SK-N-SH (cell line): ENCODE data around the gene KCNK16. TPM values are rescaled to one million over a fixed set of nuclear protein-coding genes. Genes with fewer than 3 reads are reported as not detected.
A peak's percentile ranks its signal among the peaks of the same experiment; 100 is the strongest.

Source experiments
- CTCF ChIA-PET: fragments of 300-600, 350-600 bp; formaldehyde crosslinking; extraction: SDS; loops from one replicate; lab custom pipeline; 2021; lab: Yijun Ruan, JAX
- POLR2A ChIA-PET: fragments of 350-600 bp; sonication (Branson Sonifier 250); formaldehyde crosslinking; extraction: SDS; loops from one replicate; lab custom pipeline; 2020; ENCODE audit warnings: antibody characterized with exemption, inconsistent platforms; lab: Yijun Ruan, JAX
- DNase-seq: peaks from one replicate; pipeline ENCODE4 v3.0.0; 2012
- H2AFZ ChIP-seq: fragments of 200-600 bp; sonication (generic); 2 replicates; pipeline ENCODE4 v1.8.1; 2016; ENCODE audit warnings: antibody characterized with exemption, mild to moderate bottlenecking, low read depth
- H3F3A ChIP-seq: fragments of 200-600 bp; sonication (generic); replicated peaks from 2 replicates; pipeline ENCODE3; 2016; ENCODE audit warnings: antibody characterized with exemption, mild to moderate bottlenecking; ENCODE audit not compliant: insufficient read depth
- H3K27ac ChIP-seq, 2 experiments: fragments of 200-500 bp in 1 of 2; fragments of 200-600 bp in 1 of 2; sonication (Bioruptor generic) in 1 of 2; sonication (generic), shearing (Covaris generic) in 1 of 2; 2 replicates each; pipeline versions ENCODE4 v1.5.1 to v1.6.1; 2014 to 2016; ENCODE audit warnings: low read depth in 2 of 2, inconsistent platforms in 1 of 2, low read length in 1 of 2, mild to moderate bottlenecking in 1 of 2, mixed read lengths in 1 of 2
- H3K27me3 ChIP-seq: fragments of 200-600 bp; sonication (generic), shearing (Covaris generic); 2 replicates; pipeline ENCODE4 v1.6.1; 2016; ENCODE audit warnings: mixed run types; ENCODE audit not compliant: insufficient read depth
- H3K36me3 ChIP-seq, 2 experiments: fragments of 200-500 bp in 1 of 2; fragments of 200-600 bp in 1 of 2; sonication (Bioruptor generic) in 1 of 2; sonication (generic) in 1 of 2; replicated peaks in 1 of 2; 2 replicates each; pipeline versions ENCODE3 to v1.5.1; 2014 to 2016; ENCODE audit warnings: low read length in 1 of 2, mild to moderate bottlenecking in 1 of 2; ENCODE audit not compliant: insufficient read depth in 2 of 2, control insufficient read depth in 1 of 2
- H3K4me1 ChIP-seq, 2 experiments: fragments of 200-500 bp in 1 of 2; fragments of 200-600 bp in 1 of 2; sonication (Bioruptor generic) in 1 of 2; sonication (generic), shearing (Covaris generic) in 1 of 2; 2 replicates each; pipeline versions ENCODE4 v1.5.1 to v1.6.1; 2014 to 2016; ENCODE audit warnings: low read depth in 1 of 2, low read length in 1 of 2, mixed run types in 1 of 2; ENCODE audit not compliant: insufficient read depth in 2 of 2, control insufficient read depth in 1 of 2
- H3K4me2 ChIP-seq: fragments of 200-600 bp; sonication (generic), shearing (Covaris generic); 2 replicates; pipeline ENCODE4 v1.6.1; 2017; ENCODE audit warnings: mixed run types
- H3K4me3 ChIP-seq, 2 experiments: fragments of 200-500 bp in 1 of 2; fragments of 200-600 bp in 1 of 2; sonication (Bioruptor generic) in 1 of 2; sonication (generic), shearing (Covaris generic) in 1 of 2; 2 replicates each; pipeline versions ENCODE4 v1.5.1 to v1.8.1; 2014 to 2016; ENCODE audit warnings: low read depth in 2 of 2, inconsistent platforms in 1 of 2, low read length in 1 of 2, mild to moderate bottlenecking in 1 of 2, mixed read lengths in 1 of 2, moderate library complexity in 1 of 2
- H3K79me2 ChIP-seq: fragments of 200-600 bp; sonication (generic); 2 replicates; pipeline ENCODE4 v1.8.1; 2017; ENCODE audit warnings: mild to moderate bottlenecking; ENCODE audit not compliant: insufficient read depth
- H3K9ac ChIP-seq: fragments of 200-600 bp; sonication (generic); 2 replicates; pipeline ENCODE4 v1.6.1; 2017; ENCODE audit warnings: mixed run types
- H3K9me2 ChIP-seq: fragments of 200-600 bp; sonication (generic); 2 replicates; pipeline ENCODE4 v1.6.1; 2017; ENCODE audit warnings: mixed run types
- H3K9me3 ChIP-seq: fragments of 200-600 bp; sonication (generic); 2 replicates; pipeline ENCODE4 v1.6.1; 2017; ENCODE audit warnings: mixed run types, mild to moderate bottlenecking, moderate library complexity
- H4K20me1 ChIP-seq: fragments of 200-600 bp; sonication (generic); 2 replicates; pipeline ENCODE4 v1.6.1; 2017; ENCODE audit warnings: mild to moderate bottlenecking, mixed run types; ENCODE audit not compliant: insufficient read depth
- ELF1 ChIP-seq: IDR thresholded peaks from 2 replicates; pipeline ENCODE4 v1.4.0; 2012
- EZH2phosphoT487 ChIP-seq: fragments of 200-600 bp; sonication (generic); IDR thresholded peaks from 2 replicates; pipeline ENCODE4 v1.6.1; 2017; ENCODE audit warnings: low read depth, mixed run types, mild to moderate bottlenecking, antibody characterized with exemption, moderate library complexity, borderline replicate concordance
- RAD21 ChIP-seq: IDR thresholded peaks from 2 replicates; pipeline ENCODE4 v1.6.1; 2012; ENCODE audit warnings: mild to moderate bottlenecking, low read length
- RCOR1 ChIP-seq: fragments of 150-350 bp; IDR thresholded peaks from 2 replicates; pipeline ENCODE4 v1.6.1; 2017; ENCODE audit warnings: antibody characterized with exemption, low read length
- SMC3 ChIP-seq: IDR thresholded peaks from 2 replicates; pipeline ENCODE4 v1.6.1; 2012; ENCODE audit warnings: low read depth, low read length, improper control_type of control experiment
- WGBS: methylation state at CpG from one replicate; pipeline ENCODE4 v1.1.6; 2017; ENCODE audit warnings: low lambda C conversion rate; 5-methylcytosine and 5-hydroxymethylcytosine counted together
- polyA plus RNA-seq, 3 experiments: library from polyadenylated mRNA; depleted of rRNA; stranded (reverse); fragments of >200 nt; gene quantifications; 2 replicates each; pipeline ENCODE4 v1.2.3, GENCODE V29; 2012
- TF ChIP-seq, protein P1 (sequence below): fragments of 200-600 bp; sonication (generic); IDR thresholded peaks from 2 replicates; pipeline ENCODE4 v1.6.1; 2017; ENCODE audit warnings: antibody characterized with exemption, mild to moderate bottlenecking, moderate library complexity

The KCNK16 gene
- polyA plus RNA-seq, 1 of the 3 experiments (the other 2 are of a cell fraction), result not detected

DNA sequence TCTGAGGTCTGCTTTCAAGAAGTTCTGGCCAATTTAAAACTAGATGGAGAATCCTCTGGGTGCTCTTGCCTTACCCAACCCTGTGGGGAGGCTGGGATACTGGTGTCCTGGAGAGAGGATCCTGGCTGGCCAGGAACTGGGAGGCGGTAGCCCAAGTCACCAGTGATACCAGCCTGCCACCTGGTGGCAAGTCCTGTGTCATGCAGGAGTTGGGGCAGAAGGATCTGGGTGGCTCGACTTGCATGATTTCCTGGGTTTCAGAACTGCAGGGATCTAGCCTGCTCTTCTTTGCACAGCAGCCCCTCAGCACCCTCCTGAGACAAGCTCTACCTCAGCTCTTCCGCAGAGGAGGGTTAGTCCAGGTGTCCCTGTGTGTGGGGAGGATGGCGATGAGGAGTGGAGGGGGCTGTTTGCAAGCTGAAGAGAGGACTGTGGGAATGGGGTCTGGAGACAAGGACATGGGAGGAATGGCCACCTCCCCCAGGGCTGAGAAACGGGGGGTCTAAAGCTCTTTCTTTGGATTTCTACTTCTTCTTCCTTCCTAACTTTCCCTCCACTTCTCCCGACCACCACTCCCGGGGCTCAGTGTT is 12.5 kb downstream of the KCNK16 start:
- TF ChIP-seq, protein P1, sequence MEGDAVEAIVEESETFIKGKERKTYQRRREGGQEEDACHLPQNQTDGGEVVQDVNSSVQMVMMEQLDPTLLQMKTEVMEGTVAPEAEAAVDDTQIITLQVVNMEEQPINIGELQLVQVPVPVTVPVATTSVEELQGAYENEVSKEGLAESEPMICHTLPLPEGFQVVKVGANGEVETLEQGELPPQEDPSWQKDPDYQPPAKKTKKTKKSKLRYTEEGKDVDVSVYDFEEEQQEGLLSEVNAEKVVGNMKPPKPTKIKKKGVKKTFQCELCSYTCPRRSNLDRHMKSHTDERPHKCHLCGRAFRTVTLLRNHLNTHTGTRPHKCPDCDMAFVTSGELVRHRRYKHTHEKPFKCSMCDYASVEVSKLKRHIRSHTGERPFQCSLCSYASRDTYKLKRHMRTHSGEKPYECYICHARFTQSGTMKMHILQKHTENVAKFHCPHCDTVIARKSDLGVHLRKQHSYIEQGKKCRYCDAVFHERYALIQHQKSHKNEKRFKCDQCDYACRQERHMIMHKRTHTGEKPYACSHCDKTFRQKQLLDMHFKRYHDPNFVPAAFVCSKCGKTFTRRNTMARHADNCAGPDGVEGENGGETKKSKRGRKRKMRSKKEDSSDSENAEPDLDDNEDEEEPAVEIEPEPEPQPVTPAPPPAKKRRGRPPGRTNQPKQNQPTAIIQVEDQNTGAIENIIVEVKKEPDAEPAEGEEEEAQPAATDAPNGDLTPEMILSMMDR, result peak; percentile 78
- TF ChIP-seq RCOR1 (no peak), RAD21 (peak; percentile 94), SMC3 (peak; percentile 92)

DNA sequence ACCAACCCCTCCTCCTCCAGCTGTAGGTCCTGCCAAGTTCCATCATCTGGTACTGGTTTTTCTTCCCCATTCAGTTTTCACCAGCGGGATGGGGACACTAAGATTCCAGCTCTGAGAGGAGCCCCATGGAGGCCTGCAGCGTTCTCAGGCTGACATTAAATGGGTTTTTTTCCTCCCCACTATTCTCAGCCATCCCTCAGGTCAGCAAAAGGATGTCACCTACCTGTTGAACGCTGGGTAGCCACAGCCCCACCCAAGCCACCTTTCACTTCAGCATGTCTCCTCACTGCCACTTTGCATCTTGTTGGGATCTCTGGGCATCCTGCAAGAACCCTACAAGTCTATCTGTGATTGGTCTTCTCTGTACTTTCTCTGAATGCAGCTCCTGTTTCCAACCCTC is 15.0 kb downstream of the KCNK16 start:
- H3K27me3 ChIP-seq, result peaks cover 2% of the 10 kb centered on the region; the same call in 1 of the 2 replicates
- H3K27ac ChIP-seq, result no peak overlapping the region
- no peak overlapping the region for H3K9ac ChIP-seq
- H3K9me3 ChIP-seq, result no peaks in the 10 kb centered on the region
- H4K20me1 ChIP-seq, result no peaks in the 10 kb centered on the region
- no peaks in the 10 kb centered on the region for H3K9me2 ChIP-seq
- DNase-seq, result no peak
- peaks cover 0 to 2% of the 10 kb centered on the region in 2 experiments; a peak in 1 of 4 replicates for H3K4me1 ChIP-seq
- no peak overlapping the region for H2AFZ ChIP-seq
- no peaks in the 10 kb centered on the region for H3F3A ChIP-seq
- no peaks in the 10 kb centered on the region for H3K79me2 ChIP-seq
- no peak overlapping the region for H3K4me2 ChIP-seq
- 28% methylated on average over 3 of the region's 3 CpGs for WGBS
- POLR2A ChIA-PET, result no interaction called here
- no peak for TF ChIP-seq ELF1
- no peak overlapping the region for H3K4me3 ChIP-seq
- H3K36me3 ChIP-seq, result no peaks in the 10 kb centered on the region
- CTCF ChIA-PET, result interaction anchor here (0.9 to 16.6 kb wide), 5 partner anchors 14 to 435 kb away, joined by 3 to 457 read pairs (median 8); partner anchors contain the start of gene KCNK16

More for the DNA sequence above, 12.5 kb downstream of the KCNK16 start:
- DNase-seq, result peak; percentile 88
- no peak overlapping the region for H3K27ac ChIP-seq
- H3K9me2 ChIP-seq, result no peaks in the 10 kb centered on the region
- H3K27me3 ChIP-seq, result peaks cover 7% of the 10 kb centered on the region; the same call in 1 of the 2 replicates
- H3K9ac ChIP-seq, result no peak overlapping the region
- POLR2A ChIA-PET, result no interaction called here
- 17% methylated on average over 6 of the region's 7 CpGs for WGBS
- H3F3A ChIP-seq, result no peaks in the 10 kb centered on the region
- H4K20me1 ChIP-seq, result no peaks in the 10 kb centered on the region
- no peaks in the 10 kb centered on the region for H3K9me3 ChIP-seq
- no peaks in the 10 kb centered on the region for H3K36me3 ChIP-seq
- no peak overlapping the region; a peak in 1 of 4 replicates for H3K4me3 ChIP-seq
- H2AFZ ChIP-seq, result no peak overlapping the region
- CTCF ChIA-PET, result interaction anchor here (0.6 to 16.6 kb wide), 45 partner anchors 8 to 635 kb away, joined by 3 to 457 read pairs (median 4); partner anchors contain the start of gene KCNK16
- no peak overlapping the region for H3K4me2 ChIP-seq
- H3K79me2 ChIP-seq, result no peaks in the 10 kb centered on the region
- peaks cover 0 to 2% of the 10 kb centered on the region in 2 experiments; a peak in 1 of 4 replicates for H3K4me1 ChIP-seq

DNA sequence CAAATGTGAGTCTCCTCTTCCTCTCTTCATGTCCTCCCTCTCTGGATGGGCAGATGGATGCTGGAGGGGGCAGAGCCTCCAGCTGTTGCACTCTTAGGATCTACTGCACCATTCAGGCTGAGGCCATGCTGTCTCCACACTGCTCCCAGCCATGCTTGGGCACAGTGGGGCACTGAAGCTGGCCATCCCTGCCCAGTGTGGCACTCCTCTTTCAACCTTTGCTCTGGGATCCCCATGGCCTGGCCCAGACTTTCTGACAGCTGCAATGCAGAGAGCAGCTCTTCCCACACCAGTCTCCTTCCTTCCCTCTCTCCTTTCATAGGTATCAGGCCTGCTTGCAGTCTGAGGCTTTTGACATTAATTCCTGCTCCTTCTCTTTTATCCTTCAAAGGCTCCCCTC is 17.6 kb downstream of the KCNK16 start:
- Histone ChIP-seq H3K27ac (no peak overlapping the region), H3K27me3 (no peaks in the 10 kb centered on the region), H3K4me2 (no peak overlapping the region), H3K9me3 (no peaks in the 10 kb centered on the region), H3K9me2 (no peaks in the 10 kb centered on the region), H2AFZ (no peak overlapping the region), H3F3A (no peaks in the 10 kb centered on the region), H3K36me3 (no peaks in the 10 kb centered on the region), H3K4me3 (no peak overlapping the region), H3K9ac (no peak overlapping the region), H3K4me1 (peaks cover 0 to 2% of the 10 kb centered on the region in 2 experiments; a peak in 1 of 4 replicates), H4K20me1 (no peaks in the 10 kb centered on the region), H3K79me2 (no peaks in the 10 kb centered on the region)
- CTCF ChIA-PET, result interaction anchor here (0.7 to 16.6 kb wide), 11 partner anchors 10 to 446 kb away, joined by 3 to 457 read pairs (median 5); partner anchors contain the start of gene KCNK17
- no peak for DNase-seq
- TF ChIP-seq EZH2phosphoT487, result no peak
- POLR2A ChIA-PET, result interaction anchor here (1.1 kb wide), 1 partner anchor 122 kb away, joined by 3 read pairs; no protein-coding TSS in a partner anchor
